AG04450 (cell line): ENCODE results near the gene PLXNA1. TPM values are rescaled to one million over a fixed set of nuclear protein-coding genes. Genes with fewer than 3 reads are reported as not detected.

Experiments
- CTCF ChIA-PET: fragments of 300-600, 350-600 bp; formaldehyde crosslinking; extraction: SDS; loops from one replicate; lab custom pipeline; 2022; ENCODE audit warnings: antibody characterized with exemption, inconsistent platforms; lab: Charles Lee
- POLR2A ChIA-PET: fragments of 350-600 bp; formaldehyde crosslinking; extraction: SDS; loops from one replicate; lab custom pipeline; 2021; ENCODE audit warnings: antibody characterized with exemption, inconsistent platforms; lab: Yijun Ruan, JAX
- DNase-seq: peaks from one replicate; pipeline ENCODE4 v3.0.0-alpha.2; 2011; ENCODE audit warnings: low read depth, low spot score
- H3K27ac ChIP-seq: one replicate; pipeline ENCODE4 v1.5.1; 2012; ENCODE audit warnings: low read depth, low read length, control low read depth
- H3K27me3 ChIP-seq: one replicate; pipeline ENCODE4 v1.6.0; 2012; ENCODE audit warnings: low read length; ENCODE audit not compliant: control insufficient read depth, insufficient read depth
- H3K4me3 ChIP-seq: 2 replicates; pipeline ENCODE4 v1.5.1; 2011; ENCODE audit warnings: mild to moderate bottlenecking, low read depth, low read length, control low read depth
- H3K9me3 ChIP-seq: 2 replicates; pipeline ENCODE4 v1.5.1; 2012; ENCODE audit warnings: low read length; ENCODE audit not compliant: control insufficient read depth, insufficient read depth
- polyA plus RNA-seq: library from polyadenylated mRNA; depleted of rRNA; stranded (reverse); fragments of >200 nt; gene quantifications from 2 replicates; pipeline ENCODE4 v1.2.3, GENCODE V29; 2011
- TF ChIP-seq, protein P1 (sequence below): IDR thresholded peaks from 2 replicates; pipeline ENCODE4 v1.5.1; 2011; ENCODE audit warnings: low read depth, low read length, control low read depth, inconsistent platforms

The PLXNA1 gene
- polyA plus RNA-seq, 1 experiment, result 22.0 TPM

DNA sequence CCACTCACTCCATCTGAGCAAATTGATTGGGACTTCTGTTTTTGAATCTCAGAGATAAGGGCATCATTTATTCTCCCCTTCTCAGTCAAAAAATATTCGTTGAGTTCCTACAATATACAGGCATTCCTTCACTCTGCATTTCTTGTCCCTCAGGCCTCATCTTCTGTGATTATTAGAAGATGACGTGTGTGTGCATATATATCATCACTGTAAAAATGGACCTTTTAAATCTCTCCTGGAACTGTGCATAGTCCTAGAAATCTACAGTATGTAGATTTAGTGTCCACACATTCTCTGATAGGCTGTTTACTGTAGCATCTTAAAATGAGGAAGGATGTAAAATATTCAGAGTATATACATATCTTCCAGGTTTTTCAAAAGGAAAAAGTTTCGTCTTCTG, 43.2 kb upstream of the PLXNA1 start:
- H3K4me3 ChIP-seq, result no peak overlapping the region
- H3K27ac ChIP-seq, result no peak overlapping the region
- H3K9me3 ChIP-seq, result no peaks in the 10 kb centered on the region
- ChIA-PET CTCF (no interaction called here), POLR2A (no interaction called here)
- H3K27me3 ChIP-seq, result no peaks in the 10 kb centered on the region
- TF ChIP-seq, protein P1, sequence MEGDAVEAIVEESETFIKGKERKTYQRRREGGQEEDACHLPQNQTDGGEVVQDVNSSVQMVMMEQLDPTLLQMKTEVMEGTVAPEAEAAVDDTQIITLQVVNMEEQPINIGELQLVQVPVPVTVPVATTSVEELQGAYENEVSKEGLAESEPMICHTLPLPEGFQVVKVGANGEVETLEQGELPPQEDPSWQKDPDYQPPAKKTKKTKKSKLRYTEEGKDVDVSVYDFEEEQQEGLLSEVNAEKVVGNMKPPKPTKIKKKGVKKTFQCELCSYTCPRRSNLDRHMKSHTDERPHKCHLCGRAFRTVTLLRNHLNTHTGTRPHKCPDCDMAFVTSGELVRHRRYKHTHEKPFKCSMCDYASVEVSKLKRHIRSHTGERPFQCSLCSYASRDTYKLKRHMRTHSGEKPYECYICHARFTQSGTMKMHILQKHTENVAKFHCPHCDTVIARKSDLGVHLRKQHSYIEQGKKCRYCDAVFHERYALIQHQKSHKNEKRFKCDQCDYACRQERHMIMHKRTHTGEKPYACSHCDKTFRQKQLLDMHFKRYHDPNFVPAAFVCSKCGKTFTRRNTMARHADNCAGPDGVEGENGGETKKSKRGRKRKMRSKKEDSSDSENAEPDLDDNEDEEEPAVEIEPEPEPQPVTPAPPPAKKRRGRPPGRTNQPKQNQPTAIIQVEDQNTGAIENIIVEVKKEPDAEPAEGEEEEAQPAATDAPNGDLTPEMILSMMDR, result no peak
- no peak for DNase-seq

DNA sequence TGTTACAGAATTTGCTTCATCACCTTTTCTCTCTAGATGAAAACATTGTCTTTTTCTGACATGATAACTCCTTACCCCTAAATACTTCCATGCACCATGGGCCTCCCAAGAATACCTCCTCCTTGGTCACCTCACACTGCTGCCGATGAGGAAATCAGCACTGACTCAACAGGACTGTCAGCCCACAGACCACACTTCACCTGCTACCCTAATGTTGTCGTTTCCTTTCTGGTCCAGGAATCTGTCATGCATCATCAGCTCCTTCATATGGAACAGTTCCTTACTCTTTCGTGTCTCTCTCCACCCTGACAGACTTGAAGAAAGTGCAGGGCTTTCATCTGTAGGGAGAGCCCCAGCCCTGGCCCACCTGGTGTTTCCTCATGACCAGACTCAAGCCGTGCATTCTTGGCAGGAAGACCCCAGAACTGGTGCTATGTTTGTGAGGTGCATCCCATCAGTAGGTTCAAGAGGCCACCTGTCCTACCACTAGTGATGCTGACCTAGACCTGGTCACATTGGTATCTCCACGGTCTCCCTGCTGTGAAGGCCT, 41.1 kb upstream of the PLXNA1 start:
- Histone ChIP-seq H3K4me3 (no peak overlapping the region), H3K27me3 (no peaks in the 10 kb centered on the region), H3K9me3 (no peaks in the 10 kb centered on the region), H3K27ac (no peak overlapping the region)
- POLR2A ChIA-PET, result no interaction called here
- TF ChIP-seq, protein P1, result no peak
- DNase-seq, result no peak
- CTCF ChIA-PET, result no interaction called here

DNA sequence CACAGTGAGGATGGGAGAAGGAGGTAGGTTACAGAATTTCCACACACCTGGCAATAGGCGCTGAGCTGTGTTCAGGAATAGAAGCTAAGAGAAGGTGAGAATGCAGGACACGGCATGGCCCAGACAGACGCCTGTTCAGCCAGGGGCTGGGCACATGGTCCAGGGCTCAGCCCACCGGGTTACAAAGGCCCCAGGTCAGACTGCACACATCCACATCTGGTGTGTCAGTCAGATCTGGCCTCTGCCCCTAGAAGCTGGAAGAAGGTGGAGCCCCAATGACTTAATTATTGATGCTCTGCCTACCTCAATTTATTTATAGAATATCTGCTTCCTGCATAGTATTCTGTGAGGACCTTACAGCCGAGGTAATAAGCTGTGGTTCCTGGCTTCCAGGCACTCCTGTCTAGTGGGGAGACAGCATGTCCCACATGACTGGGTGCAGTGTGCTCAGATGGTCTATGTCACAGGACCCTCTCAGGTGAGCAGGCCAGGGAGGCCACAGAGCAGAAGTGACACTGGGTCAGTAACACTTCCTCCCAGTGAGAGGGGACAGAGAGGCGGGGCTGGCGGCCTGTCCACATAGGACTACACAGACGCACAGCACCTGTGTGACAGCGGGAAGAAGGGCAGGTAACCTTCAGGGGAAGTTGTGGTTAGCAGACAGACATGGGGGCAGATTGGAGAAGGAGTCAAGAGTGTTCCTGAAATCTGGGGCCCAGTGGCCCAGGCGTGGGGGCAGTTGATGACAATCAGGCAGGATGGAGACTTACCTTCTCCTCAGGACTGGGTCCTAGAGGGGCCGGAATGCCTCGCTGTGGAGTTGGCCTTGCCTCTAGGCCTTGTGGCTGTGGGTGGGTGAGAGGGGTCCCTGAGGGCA, 38.6 kb upstream of the PLXNA1 start:
- H3K4me3 ChIP-seq, result no peak overlapping the region
- ChIA-PET CTCF (interaction anchor here (1.1 kb wide), 1 partner anchor 38 kb away, joined by 3 read pairs; the partner anchor contains the start of gene PLXNA1), POLR2A (no interaction called here)
- no peak overlapping the region for H3K27ac ChIP-seq
- no peaks in the 10 kb centered on the region for H3K27me3 ChIP-seq
- H3K9me3 ChIP-seq, result no peaks in the 10 kb centered on the region
- TF ChIP-seq, protein P1, result no peak
- no peak for DNase-seq

DNA sequence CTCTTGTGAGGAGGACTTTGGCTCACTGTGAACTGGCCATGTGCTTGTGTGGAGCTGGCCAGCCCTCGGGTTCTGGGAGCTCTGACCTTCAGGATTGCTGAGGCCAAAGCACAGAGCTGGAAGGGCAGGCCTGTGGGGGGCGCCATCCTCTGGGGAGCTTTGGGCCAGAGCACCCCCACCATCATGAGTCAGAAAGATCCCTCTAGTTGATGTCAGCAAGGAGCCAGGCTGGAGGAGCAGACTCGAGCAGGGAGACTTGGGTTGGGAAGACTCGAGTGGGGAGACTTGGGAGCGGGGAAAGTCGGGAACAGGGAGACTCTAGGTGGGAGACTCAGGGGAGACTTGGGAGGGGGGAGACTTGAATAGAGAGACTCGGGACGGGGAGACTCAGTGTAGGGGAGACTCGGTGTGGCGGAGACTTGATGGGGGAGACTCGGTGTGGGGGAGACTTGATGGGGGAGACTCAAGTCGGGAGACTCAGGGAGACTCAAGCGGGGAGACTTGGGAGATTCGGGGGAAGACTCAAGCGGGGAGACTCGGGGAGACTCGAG, 37.7 kb upstream of the PLXNA1 start:
- no peak for DNase-seq
- Histone ChIP-seq H3K9me3 (no peaks in the 10 kb centered on the region), H3K27ac (no peak overlapping the region), H3K27me3 (no peaks in the 10 kb centered on the region), H3K4me3 (no peak overlapping the region)
- ChIA-PET POLR2A (no interaction called here), CTCF (interaction anchor here (1.1 kb wide), 1 partner anchor 37 kb away, joined by 3 read pairs; the partner anchor contains the start of gene PLXNA1)
- TF ChIP-seq, protein P1, result no peak

DNA sequence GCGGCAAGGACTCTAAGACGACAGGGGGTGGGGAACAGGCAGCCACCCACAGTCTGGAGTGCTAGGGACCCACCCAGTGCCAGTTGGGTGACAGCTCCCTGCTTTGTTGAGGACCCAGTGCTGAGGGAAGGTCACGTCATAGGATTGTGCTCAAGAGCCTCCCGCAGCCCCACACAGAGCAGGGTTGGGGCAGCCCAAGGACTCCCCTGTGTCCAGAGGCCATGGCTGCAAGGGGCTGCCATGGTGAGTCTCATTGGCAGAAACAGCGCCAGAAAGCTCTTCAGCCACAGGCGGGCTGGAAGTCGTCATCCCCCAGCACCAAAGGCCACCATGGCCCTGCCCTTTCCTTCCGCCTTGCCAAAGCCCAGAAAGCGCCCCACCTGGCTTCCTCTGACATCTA, 37.0 kb upstream of the PLXNA1 start:
- CTCF ChIA-PET, result no interaction called here
- POLR2A ChIA-PET, result no interaction called here
- no peak overlapping the region for H3K4me3 ChIP-seq

More for the DNA sequence above, 37.0 kb upstream of the PLXNA1 start:
- Histone ChIP-seq H3K9me3 (no peaks in the 10 kb centered on the region), H3K27ac (no peak overlapping the region), H3K27me3 (no peaks in the 10 kb centered on the region)
- DNase-seq, result no peak
- TF ChIP-seq, protein P1, result no peak
